Adrenal gland (tissue), 12 donors: Measurements from ENCODE around the gene SPEM1. TPM values are rescaled to one million over a fixed set of nuclear protein-coding genes. Genes with fewer than 3 reads are reported as not detected.
"Not testable (repeated sequence)": the region's sequence is repeated elsewhere in the genome, so short reads cannot be mapped to it uniquely, and the experiment has no call there.

Source experiments
- DNase-seq, 7 donors: peaks; one replicate each; pipeline ENCODE4 v3.0.0-alpha.2; 2019 to 2020
- H3K27ac ChIP-seq, 5 donors: fragments of 200-600 bp; sonication (generic) in 4 of 5; 1 replicate in 3 of 5; 2 replicates in 2 of 5; pipeline versions ENCODE4 v1.5.1 to v1.8.0; 2016 to 2020; ENCODE audit warnings: mild to moderate bottlenecking in 1 of 5
- H3K27me3 ChIP-seq: fragments of 200-600 bp; 2 replicates; pipeline ENCODE4 v1.8.0; 2021
- H3K36me3 ChIP-seq, 2 donors: fragments of 200-600 bp; replicated peaks in 1 of 2; 1 replicate in 1 of 2; 2 replicates in 1 of 2; pipeline versions ENCODE4 v1.5.1 to v1.8.0; 2018 to 2022
- H3K4me1 ChIP-seq, 2 donors: fragments of 200-600 bp; replicated peaks in 1 of 2; 1 replicate in 1 of 2; 2 replicates in 1 of 2; pipeline versions ENCODE4 v1.5.1 to v1.8.0; 2018 to 2021
- H3K4me3 ChIP-seq, 4 donors: fragments of 200-600 bp; sonication (generic) in 3 of 4; one replicate each; pipeline ENCODE4 v1.5.1; 2016 to 2018
- H3K9me3 ChIP-seq, 3 donors: fragments of 200-600 bp; sonication (generic) in 1 of 3; replicated peaks in 1 of 3; 1 replicate in 2 of 3; 2 replicates in 1 of 3; pipeline versions ENCODE4 v1.5.1 to v1.8.0; 2016 to 2021
- POLR2A ChIP-seq, 2 donors: fragments of 450-650 bp; IDR thresholded peaks; one replicate each; pipeline ENCODE4 v1.6.1; 2017; ENCODE audit warnings: antibody characterized with exemption in 2 of 2, mild to moderate bottlenecking in 2 of 2, moderate library complexity in 1 of 2
- WGBS, 4 donors: extraction: QIAGEN DNeasy Blood & Tissue Kit in 2 of 4; methylation state at CpG; one replicate each; pipeline versions ENCODE4 v1.1.5 to v1.1.7; 2013 to 2017; 5-methylcytosine and 5-hydroxymethylcytosine counted together
- intact Hi-C, 2 donors: fragments of 100-400 bp; cut with DNase I; formaldehyde crosslinking; loops; one replicate each; pipeline versions ENCODE4 v1.14.1 to v1.15.0; 2022 to 2023
- polyA plus RNA-seq, 3 donors: library from polyadenylated mRNA; stranded (reverse); fragments of 200-250 nt in 2 of 3; fragments of 350-450 nt in 1 of 3; fragmentation: Illumina TruSeq in 1 of 3; extraction: RNeasy Lipid Tissue Mini Kit (QIAGEN cat#74804) in 1 of 3; gene quantifications; one replicate each; pipeline ENCODE4 v1.2.3, GENCODE V29; 2013 to 2014
- total RNA-seq, 9 donors: library from RNA; depleted of rRNA in 4 of 9; stranded (reverse); fragments of >200 nt in 4 of 9; fragments of 120-200 nt in 1 of 9; fragmentation: NEBNext Ultra II Directional in 1 of 9; extraction: Animal tissue kit (Norgen Biotek cat#: 25700) in 1 of 9; gene quantifications; one replicate each; pipeline versions ENCODE4 v1.1.0 to v1.2.4, GENCODE V29; 2013 to 2023
- TF ChIP-seq, protein P1 (sequence below), 6 experiments: fragments of 450-650 bp in 4 of 6; fragments of 200-600 bp in 2 of 6; sonication (generic) in 1 of 6; IDR thresholded peaks; 1 replicate in 5 of 6; 2 replicates in 1 of 6; pipeline versions ENCODE4 v1.5.1 to v1.8.0; 2016 to 2021; ENCODE audit warnings: antibody characterized with exemption in 6 of 6, mild to moderate bottlenecking in 2 of 6, moderate library complexity in 1 of 6
- donor health status: healthy with polysubstance abuse.
- donor health status: Bipolar disorder and iron deficiency.
- donor health status: DM: yes; HTN: yes; CAD: no.
- donor health status: DM: no; HTN: no; CAD: no.
- donor health status: DM: no; HTN: no; CAD: no.
- donor health status: DM: yes; HTN: yes; CAD: no.

The SPEM1 gene
- total and polyA plus RNA-seq, 12 donors = not detected

DNA sequence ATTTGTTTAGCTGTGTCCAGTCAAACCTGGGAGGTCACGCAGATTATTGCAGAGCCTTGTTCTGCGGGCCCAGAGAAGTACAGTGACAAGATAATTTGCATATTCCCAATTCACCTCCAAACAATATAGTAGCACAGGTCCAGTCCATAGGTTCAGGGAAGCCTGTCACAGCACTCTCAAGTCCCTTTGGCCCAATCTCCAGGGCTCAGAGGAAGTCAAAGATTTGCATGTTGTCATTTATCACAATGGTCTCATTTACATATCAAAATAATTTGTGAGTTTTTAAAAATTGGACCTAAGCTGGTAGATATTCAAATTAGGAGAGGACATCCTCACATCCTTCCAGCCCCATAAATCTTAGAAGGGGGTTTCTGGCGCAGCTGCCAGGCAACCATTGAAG is 47.4 kb downstream of the SPEM1 start:
- WGBS, 4 donors = 77 to 92% (median 84%) methylated on average over 3 of the region's 3 CpGs
- H3K4me1 ChIP-seq = peaks cover 32 to 47% of the 10 kb centered on the region in 2 donors
- intact Hi-C loops = no loop called here
- peaks cover 0 to 34% of the 10 kb centered on the region in 2 donors for H3K36me3 ChIP-seq
- H3K27me3 ChIP-seq = no peaks in the 10 kb centered on the region
- DNase-seq = no peak
- H3K9me3 ChIP-seq = no peaks in the 10 kb centered on the region
- H3K27ac ChIP-seq = peak overlapping the region; percentile 78 to 95 (median 92)
- no peak for TF ChIP-seq POLR2A (IDR thresholded peaks at IDR 0.05)
- TF ChIP-seq, protein P1, sequence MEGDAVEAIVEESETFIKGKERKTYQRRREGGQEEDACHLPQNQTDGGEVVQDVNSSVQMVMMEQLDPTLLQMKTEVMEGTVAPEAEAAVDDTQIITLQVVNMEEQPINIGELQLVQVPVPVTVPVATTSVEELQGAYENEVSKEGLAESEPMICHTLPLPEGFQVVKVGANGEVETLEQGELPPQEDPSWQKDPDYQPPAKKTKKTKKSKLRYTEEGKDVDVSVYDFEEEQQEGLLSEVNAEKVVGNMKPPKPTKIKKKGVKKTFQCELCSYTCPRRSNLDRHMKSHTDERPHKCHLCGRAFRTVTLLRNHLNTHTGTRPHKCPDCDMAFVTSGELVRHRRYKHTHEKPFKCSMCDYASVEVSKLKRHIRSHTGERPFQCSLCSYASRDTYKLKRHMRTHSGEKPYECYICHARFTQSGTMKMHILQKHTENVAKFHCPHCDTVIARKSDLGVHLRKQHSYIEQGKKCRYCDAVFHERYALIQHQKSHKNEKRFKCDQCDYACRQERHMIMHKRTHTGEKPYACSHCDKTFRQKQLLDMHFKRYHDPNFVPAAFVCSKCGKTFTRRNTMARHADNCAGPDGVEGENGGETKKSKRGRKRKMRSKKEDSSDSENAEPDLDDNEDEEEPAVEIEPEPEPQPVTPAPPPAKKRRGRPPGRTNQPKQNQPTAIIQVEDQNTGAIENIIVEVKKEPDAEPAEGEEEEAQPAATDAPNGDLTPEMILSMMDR (IDR thresholded peaks at IDR 0.05) = no peak
- H3K4me3 ChIP-seq = no peak overlapping the region

DNA sequence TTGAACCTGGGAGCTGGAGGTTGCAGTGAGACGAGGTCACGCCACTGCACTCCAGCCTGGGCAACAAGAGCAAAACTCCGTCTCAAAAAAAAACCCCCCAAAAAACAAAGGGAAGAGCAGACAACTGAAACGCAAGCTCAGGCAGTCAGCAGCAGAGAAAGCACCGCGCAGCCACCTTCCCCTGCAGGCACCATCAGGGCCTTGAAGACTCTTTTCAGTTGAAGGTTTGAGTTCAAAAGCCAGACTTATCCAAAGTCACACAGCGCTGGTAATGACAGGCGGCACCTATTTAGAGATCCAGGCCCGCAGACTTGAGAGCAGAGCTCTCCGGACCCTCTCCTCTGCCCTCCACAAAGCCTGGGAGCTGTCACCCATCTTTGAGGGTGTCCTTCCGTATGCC is 48.2 kb downstream of the SPEM1 start:
- intact Hi-C loops = no loop called here
- Histone ChIP-seq H3K36me3 (peaks cover 0 to 26% of the 10 kb centered on the region in 2 donors), H3K27ac (peak overlapping the region in 3 of 5 donors; percentile 24 to 81 (median 57)), H3K4me3 (no peak overlapping the region), H3K9me3 (no peaks in the 10 kb centered on the region), H3K27me3 (no peaks in the 10 kb centered on the region), H3K4me1 (peaks cover 32 to 47% of the 10 kb centered on the region in 2 donors)
- TF ChIP-seq, protein P1 (IDR thresholded peaks at IDR 0.05) = no peak
- no peak for TF ChIP-seq POLR2A (IDR thresholded peaks at IDR 0.05)
- DNase-seq = no peak
- WGBS, 4 donors = 90 to 98% (median 94%) methylated on average over 7 to 11 of the region's 11 CpGs

DNA sequence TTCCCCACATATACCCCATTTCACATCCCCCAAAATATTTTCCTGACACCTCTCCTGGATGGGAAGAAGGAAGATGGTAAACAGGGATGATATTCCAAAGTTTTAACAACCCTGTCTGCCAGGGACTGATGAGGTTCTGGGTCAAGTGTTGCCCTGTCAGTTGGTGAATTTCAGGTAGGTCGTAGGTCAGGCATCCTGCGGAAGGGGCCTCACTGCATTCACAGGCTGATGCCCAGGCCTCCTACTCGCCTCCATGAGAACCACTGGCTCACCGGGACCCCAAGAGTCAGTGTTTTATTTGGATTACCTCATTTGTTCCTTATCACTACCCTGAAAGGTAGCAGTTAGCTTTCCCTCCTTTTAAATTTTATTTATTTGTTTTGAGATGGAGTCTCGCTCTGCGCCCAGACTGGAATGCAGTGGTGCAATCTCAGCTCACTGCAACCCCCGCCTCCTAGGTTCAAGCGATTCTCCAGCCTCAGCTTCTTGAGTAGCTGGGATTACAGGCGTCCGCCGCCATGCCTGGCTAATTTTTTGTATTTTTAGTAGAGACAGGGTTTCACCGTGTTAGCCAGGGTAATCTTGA is 48.8 kb downstream of the SPEM1 start:
- Histone ChIP-seq H3K27ac (peak overlapping the region in 1 of 5 donors; percentile 57), H3K4me1 (peaks cover 32 to 47% of the 10 kb centered on the region in 2 donors), H3K9me3 (no peaks in the 10 kb centered on the region), H3K4me3 (no peak overlapping the region), H3K27me3 (no peaks in the 10 kb centered on the region), H3K36me3 (peaks cover 0 to 20% of the 10 kb centered on the region in 2 donors)
- WGBS, 4 donors = 76 to 88% (median 80%) methylated on average over 11 to 12 of the region's 12 CpGs
- intact Hi-C loops = no loop called here
- no peak for DNase-seq
- no peak for TF ChIP-seq POLR2A (IDR thresholded peaks at IDR 0.05)
- TF ChIP-seq, protein P1 (IDR thresholded peaks at IDR 0.05) = no peak

DNA sequence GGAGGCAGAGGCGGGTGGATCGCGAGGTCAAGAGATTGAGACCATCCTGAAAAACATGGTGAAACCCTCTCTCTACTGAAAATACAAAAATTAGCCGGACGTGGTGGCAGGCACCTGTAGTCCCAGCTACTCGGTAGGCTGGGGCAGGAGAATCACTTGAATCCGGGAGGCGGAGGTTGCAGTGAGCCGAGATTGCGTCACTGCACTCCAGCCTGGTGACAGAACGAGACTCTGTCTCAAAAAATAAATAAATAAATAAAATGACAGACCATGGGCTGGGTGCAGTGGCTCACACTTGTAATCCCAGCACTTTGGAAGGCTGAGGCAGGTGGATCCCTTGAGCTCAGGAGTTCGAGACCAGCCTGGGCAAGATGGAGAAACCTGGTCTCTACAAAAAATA is 49.7 kb downstream of the SPEM1 start:
- H3K9me3 ChIP-seq, intact Hi-C loops, H3K4me3 ChIP-seq, H3K27me3 ChIP-seq, DNase-seq: not testable (repeated sequence)
- H3K4me1 ChIP-seq = peaks cover 32 to 53% of the 10 kb centered on the region in 2 donors
- H3K36me3 ChIP-seq = peaks cover 0 to 14% of the 10 kb centered on the region in 2 donors
- peak overlapping the region in 4 of 5 donors; percentile 72 to 91 (median 79) for H3K27ac ChIP-seq
- WGBS, 4 donors = 86 to 92% (median 89%) methylated on average over 12 of the region's 12 CpGs

DNA sequence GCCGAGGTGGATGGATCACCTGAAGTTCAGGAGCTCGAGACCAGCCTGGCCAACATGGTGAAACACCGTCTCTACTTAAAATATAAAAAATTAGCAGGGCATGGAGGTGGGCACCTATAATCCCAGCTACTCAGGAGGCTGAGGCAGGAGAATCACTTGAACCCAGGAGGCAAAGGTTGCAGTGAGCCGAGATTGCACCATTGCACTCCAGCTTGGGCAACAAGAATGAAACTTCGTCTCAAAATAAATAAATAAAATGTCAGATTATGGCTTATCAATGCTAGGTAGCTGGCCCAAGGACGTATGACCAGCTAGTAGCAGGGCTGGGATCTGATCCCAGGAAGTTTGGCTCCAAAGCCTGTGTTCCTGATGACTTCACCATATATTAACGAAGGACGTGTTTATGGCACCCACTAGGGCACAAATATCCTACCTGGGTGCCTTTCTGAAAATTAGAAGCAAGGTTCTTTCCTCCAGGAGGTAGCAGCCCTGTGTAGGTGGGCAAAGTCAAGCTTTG is 50.4 kb downstream of the SPEM1 start:
- DNase-seq = peak; percentile 66 to 88 (median 80)
- TF ChIP-seq POLR2A (IDR thresholded peaks at IDR 0.05) = peak in 1 of 2 donors; percentile 15
- TF ChIP-seq, protein P1 (IDR thresholded peaks at IDR 0.05) = peak in 1 of 6 experiments; percentile 20
- H3K27me3 ChIP-seq, intact Hi-C loops, H3K4me3 ChIP-seq, H3K9me3 ChIP-seq, H3K36me3 ChIP-seq: not testable (repeated sequence)
- Histone ChIP-seq H3K27ac (peak overlapping the region; percentile 76 to 91 (median 82)), H3K4me1 (peaks cover 38 to 59% of the 10 kb centered on the region in 2 donors)
- 49 to 65% (median 54%) methylated on average over 7 to 8 of the region's 8 CpGs for WGBS, 4 donors
